ENCODE results near the gene OOSP1.

DNA sequence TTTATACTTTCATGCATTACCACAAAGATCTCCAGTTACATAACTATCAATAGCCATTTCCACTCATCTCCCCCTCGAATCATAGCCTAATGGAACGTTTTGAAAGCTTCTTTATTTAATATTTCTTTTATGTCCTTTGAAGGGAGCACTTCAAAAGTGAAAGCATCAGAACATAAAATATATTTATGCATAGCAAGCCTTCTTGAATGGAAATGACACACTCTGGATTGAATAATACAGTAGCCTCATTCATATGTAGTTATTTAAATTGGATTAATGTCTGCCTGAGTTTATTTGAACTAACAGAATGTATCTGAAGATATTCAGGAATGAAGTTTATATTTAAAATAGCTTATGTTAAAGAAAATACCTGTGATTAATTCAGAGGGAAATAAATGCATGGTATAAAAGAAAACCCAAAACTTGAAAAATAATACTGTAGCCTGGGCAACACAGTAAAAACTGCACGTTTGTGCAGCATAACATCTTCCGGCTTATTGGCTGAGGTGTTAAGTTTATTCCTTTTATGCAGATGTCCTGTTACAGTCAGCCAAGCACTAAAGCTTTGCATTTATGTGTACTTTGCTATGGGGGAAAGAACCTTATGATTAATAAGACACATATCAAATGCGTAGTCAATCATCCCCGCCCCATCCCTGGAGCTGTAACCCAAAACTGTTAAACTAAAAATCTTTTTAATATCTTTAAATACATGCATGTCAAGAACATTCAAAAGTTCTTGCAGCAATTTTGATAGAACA, 37.7 kb upstream of the OOSP1 start:
- no peak for TF ChIP-seq CTCF (IDR thresholded peaks at IDR 0.05)
- TF ChIP-seq POLR2A (IDR thresholded peaks at IDR 0.05): no peak
- TF ChIP-seq POLR2AphosphoS5 (IDR thresholded peaks at IDR 0.05): no peak

Data from breast epithelium (tissue), 3 donors.